NB4 (cell line): ENCODE results near the gene COA6.
A peak's percentile ranks its signal among the peaks of the same experiment; 100 is the strongest.
"Not testable (repeated sequence)": the region's sequence is repeated elsewhere in the genome, so short reads cannot be mapped to it uniquely, and the experiment has no call there.

Experiments
- DNase-seq: peaks from one replicate; pipeline ENCODE4 v3.0.0; 2010; ENCODE audit warnings: low read depth
- H3K4me3 ChIP-seq: one replicate; pipeline ENCODE4 v1.5.1; 2011; ENCODE audit warnings: mild to moderate bottlenecking, low read depth, low read length, moderate library complexity
- CTCF ChIP-seq: IDR thresholded peaks from one replicate; pipeline ENCODE4 v1.5.1; 2012; ENCODE audit warnings: low read depth, low read length
- MAX ChIP-seq: IDR thresholded peaks from 2 replicates; pipeline ENCODE4 v1.6.1; 2011; ENCODE audit warnings: low read depth, low read length
- MYC ChIP-seq: IDR thresholded peaks from 2 replicates; pipeline ENCODE4 v1.6.1; 2011; ENCODE audit warnings: low read depth, low read length
- POLR2A ChIP-seq: IDR thresholded peaks from 2 replicates; pipeline ENCODE4 v1.6.1; 2011; ENCODE audit warnings: mild to moderate bottlenecking; ENCODE audit not compliant: insufficient read length; ENCODE audit errors: extremely low read depth

The COA6 gene

GRCh38 chr1:234398849-234399381 is 25.7 kb downstream of the COA6 start:
- DNase-seq: peak; percentile 69
- TF ChIP-seq POLR2A: no peak
- no peak for TF ChIP-seq CTCF
- no peak for TF ChIP-seq MYC
- TF ChIP-seq MAX: no peak
- H3K4me3 ChIP-seq: peak overlapping the region; percentile 25

DNA sequence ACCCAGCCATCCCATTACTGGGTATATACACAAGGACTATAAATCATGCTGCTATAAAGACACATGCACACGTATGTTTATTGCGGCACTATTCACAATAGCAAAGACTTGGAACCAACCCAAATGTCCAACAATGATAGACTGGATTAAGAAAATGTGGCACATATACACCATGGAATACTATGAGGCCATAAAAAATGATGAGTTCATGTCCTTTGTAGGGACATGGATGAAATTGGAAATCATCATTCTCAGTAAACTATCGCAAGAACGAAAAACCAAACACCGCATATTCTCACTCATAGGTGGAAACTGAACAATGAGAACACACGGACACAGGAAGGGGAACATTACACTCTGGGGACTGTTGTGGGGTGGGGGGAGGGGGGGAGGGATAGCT is 26.3 kb downstream of the COA6 start:
- DNase-seq, H3K4me3 ChIP-seq: not testable (repeated sequence)

- DNase-seq: no peak
- no peak overlapping the region for H3K4me3 ChIP-seq
- no peak for TF ChIP-seq MAX
- no peak for TF ChIP-seq POLR2A
These were observed 27.5 kb downstream of the COA6 start for GRCh38 chr1:234400773-234401172.

- TF ChIP-seq MYC (no peak), CTCF (no peak), POLR2A (no peak), MAX (no peak)
- H3K4me3 ChIP-seq: no peak overlapping the region
- DNase-seq: no peak
These were observed 28.4 kb downstream of the COA6 start for GRCh38 chr1:234401658-234402057.

DNA sequence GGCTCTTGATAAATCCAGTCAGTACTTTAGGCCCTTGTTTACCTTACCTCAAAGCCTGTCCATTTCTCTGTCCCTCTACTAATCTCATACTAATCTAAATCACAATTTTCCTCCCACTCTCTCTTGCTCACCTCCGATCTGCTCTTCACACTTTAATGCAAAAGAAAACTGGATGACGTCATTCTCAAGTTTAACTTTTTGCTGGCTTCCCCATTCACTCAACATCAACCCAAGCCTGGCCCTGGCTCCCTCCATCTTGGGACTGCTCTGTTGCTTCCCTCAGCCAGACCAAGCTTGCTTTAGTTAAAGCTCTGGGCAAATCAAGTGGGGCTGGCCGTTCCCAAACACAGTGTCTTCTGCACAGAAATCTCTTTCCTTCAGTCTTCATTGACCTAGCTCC is 29.7 kb downstream of the COA6 start:
- DNase-seq: no peak
- TF ChIP-seq CTCF (no peak), MYC (no peak), MAX (no peak), POLR2A (no peak)
- no peak overlapping the region for H3K4me3 ChIP-seq

GRCh38 chr1:234405676-234406075 is 32.4 kb downstream of the COA6 start:
- TF ChIP-seq MYC: no peak
- no peak for TF ChIP-seq POLR2A
- TF ChIP-seq CTCF: no peak
- TF ChIP-seq MAX: no peak
- no peak for DNase-seq

GRCh38 chr1:234406871-234407270 is 33.6 kb downstream of the COA6 start:
- TF ChIP-seq MYC (no peak), MAX (no peak), POLR2A (no peak), CTCF (no peak)
- H3K4me3 ChIP-seq: no peak overlapping the region
- DNase-seq: no peak

More at GRCh38 chr1:234405676-234406075, 32.4 kb downstream of the COA6 start:
- H3K4me3 ChIP-seq: no peak overlapping the region
